ENCODE data around the gene TES. TPM values are rescaled to one million over a fixed set of nuclear protein-coding genes. Genes with fewer than 3 reads are reported as not detected.

Gene TES
- total RNA-seq, 2 donors from 2014 or later, result 17.1 to 29.8 TPM

DNA sequence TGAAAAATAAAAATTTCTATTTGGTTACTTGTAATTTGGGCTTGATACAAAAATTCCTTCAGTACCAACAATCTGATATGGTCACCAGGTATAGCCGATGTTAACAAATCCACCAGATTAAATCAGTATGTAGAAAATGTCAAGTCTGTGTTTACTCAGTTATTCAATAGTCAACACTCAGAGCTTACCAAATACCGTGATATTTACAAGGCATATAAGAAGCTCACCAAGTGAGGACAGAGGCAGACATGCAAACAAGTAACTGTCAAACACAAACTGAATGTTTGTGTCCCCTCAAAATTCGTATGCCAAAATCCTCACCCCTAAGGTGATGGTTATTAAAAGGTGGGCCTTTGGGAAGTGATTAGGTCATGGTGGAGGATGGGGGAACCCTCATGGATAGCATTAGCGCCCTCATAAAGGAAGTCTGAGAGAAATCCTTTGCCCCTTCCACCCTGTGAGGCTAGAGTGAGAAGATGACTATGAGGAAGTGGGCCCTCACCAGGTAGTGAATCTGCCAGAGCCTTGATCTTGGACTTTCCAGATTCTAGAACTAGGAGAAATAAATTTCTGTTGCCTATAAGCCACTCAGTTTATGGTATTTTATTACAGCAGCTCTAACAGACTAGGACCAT lies 63.1 kb downstream of the TES start:
- no peak for TF ChIP-seq POLR2A (IDR thresholded peaks at IDR 0.05)
- no peak for TF ChIP-seq CTCF (IDR thresholded peaks at IDR 0.05)
- DNase-seq (no peak), ATAC-seq (no peak)
- H3K27me3 ChIP-seq, result no peaks in the 10 kb centered on the region
- no peaks in the 10 kb centered on the region for H3K9me3 ChIP-seq
- H3K4me1 ChIP-seq, result peaks cover 7% of the 10 kb centered on the region
- WGBS, 2 donors, result 20 to 33% methylated on average over 4 of the region's 4 CpGs
- no peaks in the 10 kb centered on the region for H3K36me3 ChIP-seq (replicated peaks in 1 of 2; ENCODE audit: insufficient read depth in 1 of 2, low read depth in 2 of 2)
- no peak overlapping the region for H3K4me3 ChIP-seq
- intact Hi-C loops (cut with DNase I), result no loop called here
- H3K27ac ChIP-seq, result no peak overlapping the region

DNA sequence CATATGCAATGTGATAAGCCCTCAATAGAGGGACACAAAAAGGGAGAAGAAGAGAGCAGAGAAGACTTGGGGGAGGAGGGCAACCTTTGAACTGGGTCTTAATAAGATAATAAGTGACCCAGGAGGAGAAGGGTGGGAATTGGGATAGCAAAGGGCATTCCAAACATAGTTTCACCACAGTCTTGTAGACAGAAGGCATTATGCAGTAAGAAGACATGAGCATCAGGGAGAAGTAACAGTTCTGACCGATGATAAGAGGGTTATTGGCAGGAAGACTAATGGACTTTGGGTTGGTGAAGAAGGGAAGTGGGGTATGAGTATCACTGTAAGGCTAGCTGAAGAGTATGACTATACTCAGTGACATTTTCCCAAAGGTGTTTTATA lies 63.6 kb downstream of the TES start:
- DNase-seq, result no peak
- no peaks in the 10 kb centered on the region for H3K27me3 ChIP-seq
- intact Hi-C loops (cut with DNase I), result no loop called here
- WGBS, 2 donors, result 88 to 95% methylated on average over 1 of the region's 1 CpG
- H3K36me3 ChIP-seq (replicated peaks in 1 of 2; ENCODE audit: insufficient read depth in 1 of 2, low read depth in 2 of 2), result no peaks in the 10 kb centered on the region
- TF ChIP-seq POLR2A (IDR thresholded peaks at IDR 0.05) (no peak), CTCF (IDR thresholded peaks at IDR 0.05) (no peak)
- H3K4me1 ChIP-seq, result peaks cover 7% of the 10 kb centered on the region
- no peak for ATAC-seq
- no peak overlapping the region for H3K27ac ChIP-seq
- H3K9me3 ChIP-seq, result no peaks in the 10 kb centered on the region
- no peak overlapping the region for H3K4me3 ChIP-seq

GRCh38 chr7:116277070-116277469 lies 66.7 kb downstream of the TES start:
- H3K9me3 ChIP-seq, result no peaks in the 10 kb centered on the region
- H3K4me3 ChIP-seq, result no peak overlapping the region
- no peak for DNase-seq
- no peaks in the 10 kb centered on the region for H3K36me3 ChIP-seq (replicated peaks in 1 of 2; ENCODE audit: insufficient read depth in 1 of 2, low read depth in 2 of 2)
- no peaks in the 10 kb centered on the region for H3K27me3 ChIP-seq
- intact Hi-C loops (cut with DNase I), result no loop called here
- TF ChIP-seq POLR2A (IDR thresholded peaks at IDR 0.05), result no peak
- no peak for TF ChIP-seq CTCF (IDR thresholded peaks at IDR 0.05)
- no peaks in the 10 kb centered on the region for H3K4me1 ChIP-seq
- no peak for ATAC-seq
- H3K27ac ChIP-seq, result no peak overlapping the region

DNA sequence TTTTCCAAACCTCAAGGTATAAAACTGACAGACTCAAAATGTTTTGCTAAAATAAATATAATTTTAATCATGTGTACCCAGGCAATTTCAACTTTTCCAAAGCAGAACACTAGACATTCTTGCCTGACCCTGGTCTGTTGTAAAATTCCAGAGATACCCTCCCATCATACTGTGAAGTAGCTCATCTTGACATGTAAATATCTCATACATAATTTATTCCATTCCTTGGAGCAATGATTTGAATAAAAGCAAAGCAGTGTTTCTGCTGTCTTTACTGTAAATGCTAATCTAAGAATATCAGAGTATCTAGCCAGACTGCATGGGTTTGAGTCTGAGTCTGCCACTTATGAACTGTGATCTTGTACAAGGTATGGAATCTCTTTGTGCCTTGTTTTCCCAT lies 68.9 kb downstream of the TES start:
- H3K36me3 ChIP-seq (replicated peaks in 1 of 2; ENCODE audit: insufficient read depth in 1 of 2, low read depth in 2 of 2), result no peaks in the 10 kb centered on the region
- DNase-seq (no peak), ATAC-seq (no peak)
- H3K4me1 ChIP-seq, result no peaks in the 10 kb centered on the region
- no peak for TF ChIP-seq POLR2A (IDR thresholded peaks at IDR 0.05)
- no peaks in the 10 kb centered on the region for H3K9me3 ChIP-seq
- H3K27me3 ChIP-seq, result no peaks in the 10 kb centered on the region
- no peak overlapping the region for H3K27ac ChIP-seq
- intact Hi-C loops (cut with DNase I), result no loop called here
- no peak overlapping the region for H3K4me3 ChIP-seq

DNA sequence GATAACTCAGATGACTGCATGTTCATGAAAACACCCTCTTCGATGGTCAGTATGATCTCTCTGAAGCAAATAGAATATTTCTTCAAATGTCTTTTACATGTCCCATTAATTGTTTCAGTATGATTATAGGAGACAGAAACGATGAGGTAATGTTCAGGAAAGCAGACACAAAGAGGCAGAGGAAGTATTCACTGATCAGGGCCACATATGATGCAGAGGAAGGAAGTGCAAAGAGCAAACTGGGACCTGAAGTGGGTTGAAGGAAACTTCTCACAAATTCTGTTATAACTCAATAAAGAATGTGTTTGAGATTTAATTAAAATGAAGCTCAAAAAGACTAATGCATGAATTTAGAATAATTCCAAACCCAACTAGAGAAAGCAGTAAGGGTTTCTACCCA lies 70.5 kb downstream of the TES start:
- Histone ChIP-seq H3K4me3 (no peak overlapping the region), H3K27me3 (no peaks in the 10 kb centered on the region), H3K4me1 (no peaks in the 10 kb centered on the region), H3K27ac (no peak overlapping the region), H3K9me3 (no peaks in the 10 kb centered on the region), H3K36me3 (replicated peaks in 1 of 2; ENCODE audit: insufficient read depth in 1 of 2, low read depth in 2 of 2) (no peaks in the 10 kb centered on the region)
- intact Hi-C loops (cut with DNase I), result no loop called here
- DNase-seq (no peak), ATAC-seq (no peak)
- TF ChIP-seq CTCF (IDR thresholded peaks at IDR 0.05) (no peak), POLR2A (IDR thresholded peaks at IDR 0.05) (no peak)
- 51 to 58% methylated on average over 2 of the region's 2 CpGs for WGBS, 2 donors

Data from body of pancreas (tissue), 4 donors.